Adrenal gland (tissue), 12 donors: ENCODE results near the gene UGCG. TPM values are rescaled to one million over a fixed set of nuclear protein-coding genes. Genes with fewer than 3 reads are reported as not detected.
"Not testable (repeated sequence)": the region's sequence is repeated elsewhere in the genome, so short reads cannot be mapped to it uniquely, and the experiment has no call there.

Experiments
- DNase-seq, 7 donors: peaks; one replicate each; pipeline ENCODE4 v3.0.0-alpha.2; 2019 to 2020
- H3K27ac ChIP-seq, 5 donors: fragments of 200-600 bp; sonication (generic) in 4 of 5; 1 replicate in 3 of 5; 2 replicates in 2 of 5; pipeline versions ENCODE4 v1.5.1 to v1.8.0; 2016 to 2020; ENCODE audit warnings: mild to moderate bottlenecking in 1 of 5
- H3K27me3 ChIP-seq: fragments of 200-600 bp; 2 replicates; pipeline ENCODE4 v1.8.0; 2021
- H3K36me3 ChIP-seq, 2 donors: fragments of 200-600 bp; replicated peaks in 1 of 2; 1 replicate in 1 of 2; 2 replicates in 1 of 2; pipeline versions ENCODE4 v1.5.1 to v1.8.0; 2018 to 2022
- H3K4me1 ChIP-seq, 2 donors: fragments of 200-600 bp; replicated peaks in 1 of 2; 1 replicate in 1 of 2; 2 replicates in 1 of 2; pipeline versions ENCODE4 v1.5.1 to v1.8.0; 2018 to 2021
- H3K4me3 ChIP-seq, 4 donors: fragments of 200-600 bp; sonication (generic) in 3 of 4; one replicate each; pipeline ENCODE4 v1.5.1; 2016 to 2018
- H3K9me3 ChIP-seq, 3 donors: fragments of 200-600 bp; sonication (generic) in 1 of 3; replicated peaks in 1 of 3; 1 replicate in 2 of 3; 2 replicates in 1 of 3; pipeline versions ENCODE4 v1.5.1 to v1.8.0; 2016 to 2021
- POLR2A ChIP-seq, 2 donors: fragments of 450-650 bp; IDR thresholded peaks; one replicate each; pipeline ENCODE4 v1.6.1; 2017; ENCODE audit warnings: antibody characterized with exemption in 2 of 2, mild to moderate bottlenecking in 2 of 2, moderate library complexity in 1 of 2
- whole genome bisulfite sequencing, 4 donors: extraction: QIAGEN DNeasy Blood & Tissue Kit in 2 of 4; methylation state at CpG; one replicate each; pipeline versions ENCODE4 v1.1.5 to v1.1.7; 2013 to 2017; 5-methylcytosine and 5-hydroxymethylcytosine counted together
- intact Hi-C, 2 donors: fragments of 100-400 bp; cut with DNase I; formaldehyde crosslinking; loops; one replicate each; pipeline versions ENCODE4 v1.14.1 to v1.15.0; 2022 to 2023
- polyA plus RNA-seq, 3 donors: library from polyadenylated mRNA; stranded (reverse); fragments of 200-250 nt in 2 of 3; fragments of 350-450 nt in 1 of 3; fragmentation: Illumina TruSeq in 1 of 3; extraction: RNeasy Lipid Tissue Mini Kit (QIAGEN cat#74804) in 1 of 3; gene quantifications; one replicate each; pipeline ENCODE4 v1.2.3, GENCODE V29; 2013 to 2014
- total RNA-seq, 9 donors: library from RNA; depleted of rRNA in 4 of 9; stranded (reverse); fragments of >200 nt in 4 of 9; fragments of 120-200 nt in 1 of 9; fragmentation: NEBNext Ultra II Directional in 1 of 9; extraction: Animal tissue kit (Norgen Biotek cat#: 25700) in 1 of 9; gene quantifications; one replicate each; pipeline versions ENCODE4 v1.1.0 to v1.2.4, GENCODE V29; 2013 to 2023
- TF ChIP-seq, protein P1 (sequence below), 6 experiments: fragments of 450-650 bp in 4 of 6; fragments of 200-600 bp in 2 of 6; sonication (generic) in 1 of 6; IDR thresholded peaks; 1 replicate in 5 of 6; 2 replicates in 1 of 6; pipeline versions ENCODE4 v1.5.1 to v1.8.0; 2016 to 2021; ENCODE audit warnings: antibody characterized with exemption in 6 of 6, mild to moderate bottlenecking in 2 of 6, moderate library complexity in 1 of 6
- donor health status: healthy with polysubstance abuse.
- donor health status: Bipolar disorder and iron deficiency.
- donor health status: DM: yes; HTN: yes; CAD: no.
- donor health status: DM: no; HTN: no; CAD: no.
- donor health status: DM: no; HTN: no; CAD: no.
- donor health status: DM: yes; HTN: yes; CAD: no.

UGCG gene
- total and polyA plus RNA-seq, 12 donors = 41.4 to 139 (median 84.0) TPM

DNA sequence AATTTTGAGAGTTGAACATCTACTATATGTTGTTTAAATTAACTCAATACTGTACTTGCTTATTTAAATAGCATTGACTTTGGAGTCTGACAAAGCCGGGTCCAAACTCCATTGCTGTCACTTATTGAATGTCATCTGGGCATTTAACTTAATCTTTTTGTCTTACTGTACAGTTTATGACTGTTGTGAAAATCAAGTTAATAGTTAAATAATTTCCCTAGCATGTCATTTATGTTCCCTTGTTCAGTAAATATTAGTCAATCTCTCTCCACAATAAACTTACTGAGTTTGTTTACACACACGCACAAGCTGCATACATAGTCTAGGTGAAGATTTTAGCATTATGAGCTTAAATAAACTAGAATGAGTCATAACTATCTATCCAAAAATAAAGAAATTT, 6.3 kb upstream of the UGCG start:
- Histone ChIP-seq H3K4me3 (no peak overlapping the region), H3K4me1 (peaks cover 0 to 5% of the 10 kb centered on the region in 2 donors), H3K27me3 (no peaks in the 10 kb centered on the region), H3K36me3 (no peaks in the 10 kb centered on the region), H3K9me3 (no peaks in the 10 kb centered on the region), H3K27ac (no peak overlapping the region)
- no peak for DNase-seq
- intact Hi-C loops = loop anchor here in 1 of 2 donors (10.0 kb wide), 2 partner anchors 56 to 126 kb away; no protein-coding TSS in a partner anchor
- WGBS, 4 donors = 91 to 97% (median 95%) methylated on average over 2 of the region's 2 CpGs
- no peak for TF ChIP-seq POLR2A (IDR thresholded peaks at IDR 0.05)
- TF ChIP-seq, protein P1, sequence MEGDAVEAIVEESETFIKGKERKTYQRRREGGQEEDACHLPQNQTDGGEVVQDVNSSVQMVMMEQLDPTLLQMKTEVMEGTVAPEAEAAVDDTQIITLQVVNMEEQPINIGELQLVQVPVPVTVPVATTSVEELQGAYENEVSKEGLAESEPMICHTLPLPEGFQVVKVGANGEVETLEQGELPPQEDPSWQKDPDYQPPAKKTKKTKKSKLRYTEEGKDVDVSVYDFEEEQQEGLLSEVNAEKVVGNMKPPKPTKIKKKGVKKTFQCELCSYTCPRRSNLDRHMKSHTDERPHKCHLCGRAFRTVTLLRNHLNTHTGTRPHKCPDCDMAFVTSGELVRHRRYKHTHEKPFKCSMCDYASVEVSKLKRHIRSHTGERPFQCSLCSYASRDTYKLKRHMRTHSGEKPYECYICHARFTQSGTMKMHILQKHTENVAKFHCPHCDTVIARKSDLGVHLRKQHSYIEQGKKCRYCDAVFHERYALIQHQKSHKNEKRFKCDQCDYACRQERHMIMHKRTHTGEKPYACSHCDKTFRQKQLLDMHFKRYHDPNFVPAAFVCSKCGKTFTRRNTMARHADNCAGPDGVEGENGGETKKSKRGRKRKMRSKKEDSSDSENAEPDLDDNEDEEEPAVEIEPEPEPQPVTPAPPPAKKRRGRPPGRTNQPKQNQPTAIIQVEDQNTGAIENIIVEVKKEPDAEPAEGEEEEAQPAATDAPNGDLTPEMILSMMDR (IDR thresholded peaks at IDR 0.05) = no peak

DNA sequence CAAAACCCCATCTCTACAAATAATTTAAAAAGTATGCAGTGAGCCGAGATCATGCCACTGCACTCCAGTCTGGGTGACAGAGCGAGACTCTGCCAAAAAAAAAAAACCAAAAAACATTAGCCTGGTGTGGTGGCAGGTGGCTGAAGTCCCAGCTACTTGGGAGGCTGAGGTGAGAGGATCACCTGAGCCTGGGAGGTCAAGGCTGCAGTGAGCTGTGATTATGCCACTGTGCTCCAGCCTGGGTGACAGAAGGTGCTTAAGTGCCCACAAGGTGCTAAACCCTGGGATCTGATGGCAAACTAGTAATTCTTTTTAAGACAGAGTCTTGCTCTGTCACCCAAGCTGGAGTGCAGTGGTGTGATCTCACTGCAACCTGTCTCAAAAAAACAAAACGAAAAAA, 5.7 kb upstream of the UGCG start:
- 85 to 94% (median 92%) methylated on average over 3 of the region's 3 CpGs for WGBS, 4 donors
- not testable (repeated sequence) for H3K27ac ChIP-seq, H3K4me1 ChIP-seq, DNase-seq, H3K4me3 ChIP-seq, H3K27me3 ChIP-seq, H3K36me3 ChIP-seq, H3K9me3 ChIP-seq
- intact Hi-C loops = loop anchor here in 1 of 2 donors (10.0 kb wide), 2 partner anchors 56 to 126 kb away; no protein-coding TSS in a partner anchor

DNA sequence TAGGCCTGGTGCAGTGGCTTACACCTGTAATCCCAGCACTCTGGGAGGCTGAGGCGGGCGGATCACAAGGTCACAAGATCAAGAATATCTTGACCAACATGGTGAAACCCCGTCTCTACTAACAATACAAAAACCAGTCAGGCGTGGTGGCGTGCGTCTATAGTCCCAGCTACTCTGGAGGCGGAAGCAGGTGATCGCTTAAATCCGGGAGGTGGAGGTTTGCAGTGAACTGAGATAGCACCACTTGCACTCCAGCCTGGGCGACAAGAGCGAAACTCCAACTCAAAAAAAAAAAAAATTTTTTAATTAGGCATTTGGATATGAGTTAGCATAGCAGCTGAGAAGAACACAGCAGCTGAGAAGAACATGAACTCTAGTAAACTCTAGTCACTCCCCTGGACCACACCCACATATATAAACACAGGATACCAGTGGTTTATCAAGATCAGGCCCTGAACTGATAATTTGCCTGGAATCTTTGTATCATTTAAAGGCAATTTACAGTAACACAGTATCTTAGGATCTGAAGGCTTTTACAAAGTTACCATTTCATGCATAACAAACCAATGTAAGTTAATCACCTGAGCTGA, 4.6 kb upstream of the UGCG start:
- Histone ChIP-seq H3K36me3 (no peaks in the 10 kb centered on the region), H3K4me3 (no peak overlapping the region), H3K27me3 (no peaks in the 10 kb centered on the region), H3K9me3 (no peaks in the 10 kb centered on the region), H3K27ac (no peak overlapping the region), H3K4me1 (peaks cover 4 to 5% of the 10 kb centered on the region in 2 donors)
- DNase-seq = no peak
- WGBS, 4 donors = 92 to 94% (median 92%) methylated on average over 11 of the region's 11 CpGs
- intact Hi-C loops = loop anchor here in 1 of 2 donors (10.0 kb wide), 2 partner anchors 57 to 127 kb away; no protein-coding TSS in a partner anchor
- no peak for TF ChIP-seq POLR2A (IDR thresholded peaks at IDR 0.05)
- TF ChIP-seq, protein P1 (IDR thresholded peaks at IDR 0.05) = no peak

DNA sequence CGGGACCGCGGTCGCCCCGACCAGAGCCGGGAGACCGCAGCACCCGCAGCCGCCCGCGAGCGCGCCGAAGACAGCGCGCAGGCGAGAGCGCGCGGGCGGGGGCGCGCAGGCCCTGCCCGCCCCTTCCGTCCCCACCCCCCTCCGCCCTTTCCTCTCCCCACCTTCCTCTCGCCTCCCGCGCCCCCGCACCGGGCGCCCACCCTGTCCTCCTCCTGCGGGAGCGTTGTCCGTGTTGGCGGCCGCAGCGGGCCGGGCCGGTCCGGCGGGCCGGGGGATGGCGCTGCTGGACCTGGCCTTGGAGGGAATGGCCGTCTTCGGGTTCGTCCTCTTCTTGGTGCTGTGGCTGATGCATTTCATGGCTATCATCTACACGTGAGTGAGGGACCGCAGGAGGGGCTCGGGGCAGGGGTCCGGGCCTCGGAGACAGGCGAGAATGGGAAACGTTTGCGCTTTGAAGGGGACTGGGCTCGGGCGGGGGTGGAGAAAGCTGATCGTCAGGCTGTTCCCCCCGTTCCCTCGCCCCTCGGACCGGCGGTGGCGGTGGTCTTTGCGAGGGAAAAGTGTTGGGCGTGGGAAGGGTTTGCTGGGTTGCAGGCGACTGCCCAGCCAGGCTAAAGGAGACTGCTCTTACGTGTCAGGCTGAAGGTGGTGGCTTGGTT, 457 bp downstream of the UGCG start:
- 0 to 1% (median 0%) methylated on average over 7 to 68 of the region's 68 CpGs for WGBS, 4 donors
- Histone ChIP-seq H3K27ac (peak overlapping the region; percentile 80 to 96 (median 94)), H3K4me3 (peak overlapping the region; percentile 88 to 96 (median 91)), H3K36me3 (no peaks in the 10 kb centered on the region), H3K4me1 (peaks cover 29 to 48% of the 10 kb centered on the region in 2 donors), H3K27me3 (no peaks in the 10 kb centered on the region), H3K9me3 (no peaks in the 10 kb centered on the region)
- intact Hi-C loops = loop anchor here in 1 of 2 donors (10.0 kb wide), 2 partner anchors 62 to 132 kb away; no protein-coding TSS in a partner anchor
- DNase-seq = peak; percentile 47 to 72 (median 58)
- TF ChIP-seq POLR2A (IDR thresholded peaks at IDR 0.05) = no peak
- TF ChIP-seq, protein P1 (IDR thresholded peaks at IDR 0.05) = no peak
